H9 (cell line): ENCODE measurements around the gene VAV1. TPM values are rescaled to one million over a fixed set of nuclear protein-coding genes. Genes with fewer than 3 reads are reported as not detected.
A peak's percentile ranks its signal among the peaks of the same experiment; 100 is the strongest.

Experiments
- DNase-seq: peaks from one replicate; pipeline ENCODE4 v3.0.0-alpha.2; 2017
- H2AFZ ChIP-seq: one replicate; pipeline ENCODE4 v1.6.1; 2013; ENCODE audit warnings: mild to moderate bottlenecking, low read length, control low read depth, moderate library complexity
- H2AK5ac ChIP-seq: 2 replicates; pipeline ENCODE4 v1.6.1; 2013; ENCODE audit warnings: low read length, control low read depth, mixed read lengths; ENCODE audit not compliant: insufficient read length
- H2BK120ac ChIP-seq: one replicate; pipeline ENCODE4 v1.6.1; 2013; ENCODE audit warnings: low read depth, mild to moderate bottlenecking, low read length, control low read depth, inconsistent platforms; ENCODE audit not compliant: poor library complexity, severe bottlenecking
- H2BK12ac ChIP-seq: 2 replicates; pipeline ENCODE4 v1.6.1; 2013; ENCODE audit warnings: low read length, control low read depth, mixed read lengths, low read depth; ENCODE audit not compliant: insufficient read length
- H2BK15ac ChIP-seq: 2 replicates; pipeline ENCODE4 v1.6.1; 2013; ENCODE audit warnings: low read depth, low read length, control low read depth
- H2BK20ac ChIP-seq: one replicate; pipeline ENCODE4 v1.6.1; 2013; ENCODE audit warnings: low read depth, mild to moderate bottlenecking, low read length, control low read depth, inconsistent platforms; ENCODE audit not compliant: poor library complexity, severe bottlenecking
- H2BK5ac ChIP-seq: 2 replicates; pipeline ENCODE4 v1.6.1; 2013; ENCODE audit warnings: low read length, control low read depth, mixed read lengths; ENCODE audit not compliant: insufficient read length
- H3K14ac ChIP-seq: 2 replicates; pipeline ENCODE4 v1.6.1; 2013; ENCODE audit warnings: low read length, control low read depth; ENCODE audit not compliant: insufficient read depth
- H3K18ac ChIP-seq: 2 replicates; pipeline ENCODE4 v1.6.1; 2013; ENCODE audit warnings: low read depth, mild to moderate bottlenecking, mixed read lengths, low read length, control low read depth; ENCODE audit not compliant: insufficient read length
- H3K23ac ChIP-seq: 2 replicates; pipeline ENCODE4 v1.6.1; 2013; ENCODE audit warnings: low read length, control low read depth, mixed read lengths, low read depth; ENCODE audit not compliant: insufficient read length
- H3K23me2 ChIP-seq: 2 replicates; pipeline ENCODE4 v1.6.1; 2013; ENCODE audit warnings: low read depth, mild to moderate bottlenecking, mixed read lengths, low read length, control low read depth; ENCODE audit not compliant: insufficient read length, poor library complexity, severe bottlenecking
- H3K27ac ChIP-seq: 2 replicates; pipeline ENCODE4 v1.5.1; 2013; ENCODE audit warnings: low read length, control low read depth, mixed read lengths, low read depth; ENCODE audit not compliant: insufficient read length
- H3K27me3 ChIP-seq: 2 replicates; pipeline ENCODE4 v1.6.1; 2013; ENCODE audit warnings: low read length, control low read depth, inconsistent platforms; ENCODE audit not compliant: insufficient read depth
- H3K4ac ChIP-seq: 2 replicates; pipeline ENCODE4 v1.6.1; 2013; ENCODE audit warnings: low read depth, mild to moderate bottlenecking, control low read depth, inconsistent platforms, low read length, moderate library complexity
- H3K4me1 ChIP-seq: 2 replicates; pipeline ENCODE4 v1.6.1; 2013; ENCODE audit warnings: low read length, control low read depth, inconsistent platforms; ENCODE audit not compliant: insufficient read depth
- H3K4me2 ChIP-seq: 2 replicates; pipeline ENCODE4 v1.6.1; 2013; ENCODE audit warnings: low read length, control low read depth, mixed read lengths; ENCODE audit not compliant: insufficient read length, insufficient read depth
- H3K56ac ChIP-seq: 2 replicates; pipeline ENCODE4 v1.6.1; 2013; ENCODE audit warnings: low read depth, mild to moderate bottlenecking, mixed read lengths, low read length, control low read depth; ENCODE audit not compliant: insufficient read length
- H3K79me1 ChIP-seq: 2 replicates; pipeline ENCODE4 v1.6.1; 2013; ENCODE audit warnings: low read depth, mild to moderate bottlenecking, moderate library complexity, low read length, control low read depth, inconsistent platforms; ENCODE audit not compliant: insufficient read depth, poor library complexity, severe bottlenecking
- H3K79me2 ChIP-seq: 2 replicates; pipeline ENCODE4 v1.6.1; 2013; ENCODE audit warnings: low read length, control low read depth, inconsistent platforms; ENCODE audit not compliant: insufficient read depth
- H3K9ac ChIP-seq: 2 replicates; pipeline ENCODE4 v1.6.1; 2013; ENCODE audit warnings: low read length, control low read depth, mixed read lengths; ENCODE audit not compliant: insufficient read length; ENCODE audit errors: extremely low read depth
- H3K9me3 ChIP-seq: one replicate; pipeline ENCODE4 v1.6.1; 2013; ENCODE audit warnings: low read depth, low read length, inconsistent platforms; ENCODE audit not compliant: control insufficient read depth
- H3T11ph ChIP-seq: one replicate; pipeline ENCODE4 v1.6.1; 2013; ENCODE audit warnings: mild to moderate bottlenecking, low read length, control low read depth, inconsistent platforms
- H4K20me1 ChIP-seq: one replicate; pipeline ENCODE4 v1.6.1; 2013; ENCODE audit not compliant: control insufficient read depth, insufficient read length, insufficient read depth
- H4K5ac ChIP-seq: 2 replicates; pipeline ENCODE4 v1.6.1; 2013; ENCODE audit warnings: low read depth, mild to moderate bottlenecking, mixed read lengths, low read length, control low read depth; ENCODE audit not compliant: insufficient read length
- H4K8ac ChIP-seq: replicated peaks from 2 replicates; pipeline ENCODE4 v1.6.1; 2013; ENCODE audit warnings: low read length, control low read depth, mixed read lengths, low read depth; ENCODE audit not compliant: insufficient read length
- H4K91ac ChIP-seq: 2 replicates; pipeline ENCODE4 v1.6.1; 2013; ENCODE audit warnings: low read depth, mild to moderate bottlenecking, moderate library complexity, mixed read lengths, low read length, control low read depth; ENCODE audit not compliant: insufficient read length
- H3K27ac Mint-ChIP-seq, 3 experiments: 2 replicates in 2 of 3; 3 replicates in 1 of 3; pipeline ENCODE4 v1.8.0; 2020 to 2021; ENCODE audit warnings: mixed read lengths in 3 of 3, mild to moderate bottlenecking in 1 of 3, moderate library complexity in 1 of 3
- H3K27me3 Mint-ChIP-seq: 2 replicates; pipeline ENCODE4 v1.8.0; 2021; ENCODE audit warnings: low read depth, mild to moderate bottlenecking, moderate library complexity, mixed read lengths
- H3K36me3 Mint-ChIP-seq, 3 experiments: 2 replicates in 2 of 3; 3 replicates in 1 of 3; pipeline ENCODE4 v1.8.0; 2020 to 2021; ENCODE audit warnings: low read depth in 3 of 3, mixed read lengths in 3 of 3; ENCODE audit not compliant: insufficient read depth in 1 of 3
- H3K4me1 Mint-ChIP-seq, 2 experiments: 2 replicates each; pipeline ENCODE4 v1.8.0; 2020; ENCODE audit warnings: mixed read lengths in 2 of 2
- H3K4me3 Mint-ChIP-seq, 2 experiments: 2 replicates in 1 of 2; 3 replicates in 1 of 2; pipeline ENCODE4 v1.8.0; 2020 to 2021; ENCODE audit warnings: mild to moderate bottlenecking in 2 of 2, mixed read lengths in 2 of 2, moderate library complexity in 1 of 2
- H3K9me3 Mint-ChIP-seq, 2 experiments: 2 replicates in 1 of 2; 3 replicates in 1 of 2; pipeline ENCODE4 v1.8.0; 2020; ENCODE audit warnings: mild to moderate bottlenecking in 2 of 2, mixed read lengths in 2 of 2, moderate library complexity in 1 of 2
- WGBS: extraction: QIAGEN DNeasy Blood & Tissue Kit; methylation state at CpG from one replicate; pipeline ENCODE4 v1.1.7; 2013; ENCODE audit warnings: missing lambda C conversion rate, low lambda C conversion rate, mixed read lengths; ENCODE audit not compliant: insufficient read length; ENCODE audit errors: extremely low coverage; 5-methylcytosine and 5-hydroxymethylcytosine counted together
- total RNA-seq: library from RNA; stranded (reverse); gene quantifications from 2 replicates; pipeline ENCODE4 v1.2.1, GENCODE V29; 2021
- TF ChIP-seq, protein P1 (sequence below): fragments of 200-600 bp; sonication (generic); conservative IDR thresholded peaks from 3 replicates; pipeline ENCODE4 v1.8.0; 2021; ENCODE audit warnings: antibody characterized with exemption, mild to moderate bottlenecking

VAV1 gene
- total RNA-seq, 1 experiment from 2014 or later: 0.90 TPM

DNA sequence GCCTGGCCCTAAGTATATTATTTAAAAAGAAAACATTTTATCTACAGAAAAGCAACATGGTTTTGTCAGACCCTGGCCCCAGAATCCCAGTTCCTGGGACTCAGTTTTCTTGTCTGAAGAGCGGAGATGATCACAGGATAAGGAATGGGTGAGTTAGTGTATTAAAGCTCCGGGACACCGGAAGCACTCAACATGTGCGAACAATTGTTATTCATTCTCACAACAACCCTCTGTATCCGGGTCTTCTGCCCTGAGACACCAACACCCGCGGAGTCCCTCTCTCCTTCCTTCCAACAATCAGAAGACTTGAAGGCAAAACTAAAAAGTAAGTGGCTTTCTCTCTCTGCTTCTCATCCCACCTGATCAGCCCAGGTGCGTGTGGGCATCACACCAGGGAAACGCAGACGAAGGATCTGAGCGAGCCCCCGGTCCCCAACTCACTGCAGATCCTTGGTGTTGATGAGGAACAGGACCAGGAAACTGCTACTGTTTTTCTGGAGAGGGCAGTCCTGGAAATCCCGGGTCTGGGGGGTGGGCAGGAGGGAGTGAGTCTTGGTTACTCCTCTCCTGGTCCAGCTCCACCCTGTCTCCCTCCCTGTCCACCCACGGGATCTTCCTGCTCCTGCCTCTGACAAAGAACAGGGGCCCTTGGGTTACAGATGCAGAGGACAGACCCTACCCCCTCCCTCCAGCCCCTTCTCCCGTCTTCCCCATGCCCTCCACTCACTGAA, 37.2 kb upstream of the VAV1 start:
- WGBS: no CpG with 5 or more reads among the region's 15 CpGs
- peak overlapping the region; percentile 28 for H3K18ac ChIP-seq
- H3K79me1 ChIP-seq: no peaks in the 10 kb centered on the region
- peaks cover 2% of the 10 kb centered on the region for H4K20me1 ChIP-seq
- no peak overlapping the region for H2BK120ac ChIP-seq
- peaks cover 7% of the 10 kb centered on the region; the same call in 1 of the 2 replicates for H3K4me1 ChIP-seq
- no peaks in the 10 kb centered on the region for H3K27me3 ChIP-seq
- H2BK15ac ChIP-seq: no peak overlapping the region
- H2AK5ac ChIP-seq: no peak overlapping the region
- H3K23me2 ChIP-seq: peaks cover 24% of the 10 kb centered on the region
- H3K4ac ChIP-seq: no peak overlapping the region
- no peak overlapping the region for H3K56ac ChIP-seq
- peaks cover 29 to 35% of the 10 kb centered on the region in 2 experiments for H3K4me1 Mint-ChIP-seq
- peak overlapping the region; percentile 63 to 97 (median 86); a peak in 5 of 7 replicates for H3K27ac Mint-ChIP-seq
- DNase-seq: no peak
- no peak overlapping the region for H4K91ac ChIP-seq
- no peak overlapping the region; the same call in 1 of the 2 replicates for H3K14ac ChIP-seq
- no peak overlapping the region for H4K5ac ChIP-seq
- peak overlapping the region; percentile 88 to 97 for H3K4me3 Mint-ChIP-seq
- H4K8ac ChIP-seq: no peak overlapping the region
- peak overlapping the region; percentile 97 for H3K4me2 ChIP-seq
- H2BK5ac ChIP-seq: no peak overlapping the region
- H3K9me3 Mint-ChIP-seq: no peaks in the 10 kb centered on the region
- no peaks in the 10 kb centered on the region for H3K27me3 Mint-ChIP-seq
- no peak overlapping the region for H3T11ph ChIP-seq
- no peak overlapping the region for H2BK12ac ChIP-seq
- H3K79me2 ChIP-seq: no peaks in the 10 kb centered on the region
- H3K27ac ChIP-seq: peak overlapping the region; percentile 48
- H3K9ac ChIP-seq: peak overlapping the region; percentile 47
- H3K36me3 Mint-ChIP-seq: peaks cover 5 to 16% (median 12%) of the 10 kb centered on the region in 3 experiments
- H3K9me3 ChIP-seq: no peaks in the 10 kb centered on the region
- no peak overlapping the region for H2BK20ac ChIP-seq
- H3K23ac ChIP-seq: no peak overlapping the region
- TF ChIP-seq, protein P1, sequence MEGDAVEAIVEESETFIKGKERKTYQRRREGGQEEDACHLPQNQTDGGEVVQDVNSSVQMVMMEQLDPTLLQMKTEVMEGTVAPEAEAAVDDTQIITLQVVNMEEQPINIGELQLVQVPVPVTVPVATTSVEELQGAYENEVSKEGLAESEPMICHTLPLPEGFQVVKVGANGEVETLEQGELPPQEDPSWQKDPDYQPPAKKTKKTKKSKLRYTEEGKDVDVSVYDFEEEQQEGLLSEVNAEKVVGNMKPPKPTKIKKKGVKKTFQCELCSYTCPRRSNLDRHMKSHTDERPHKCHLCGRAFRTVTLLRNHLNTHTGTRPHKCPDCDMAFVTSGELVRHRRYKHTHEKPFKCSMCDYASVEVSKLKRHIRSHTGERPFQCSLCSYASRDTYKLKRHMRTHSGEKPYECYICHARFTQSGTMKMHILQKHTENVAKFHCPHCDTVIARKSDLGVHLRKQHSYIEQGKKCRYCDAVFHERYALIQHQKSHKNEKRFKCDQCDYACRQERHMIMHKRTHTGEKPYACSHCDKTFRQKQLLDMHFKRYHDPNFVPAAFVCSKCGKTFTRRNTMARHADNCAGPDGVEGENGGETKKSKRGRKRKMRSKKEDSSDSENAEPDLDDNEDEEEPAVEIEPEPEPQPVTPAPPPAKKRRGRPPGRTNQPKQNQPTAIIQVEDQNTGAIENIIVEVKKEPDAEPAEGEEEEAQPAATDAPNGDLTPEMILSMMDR: no peak
- H2AFZ ChIP-seq: no peak overlapping the region
